HL-60/S4 (cell line): ENCODE measurements around the gene WNT10A.

ENCODE experiments used
- in situ Hi-C: fragments of 300-500 bp; cut with MboI; formaldehyde crosslinking; loops from 2 replicates; pipeline ENCODE4 v1.14.3; 2022; ENCODE audit warnings: low sequenced_read_pairs

The WNT10A gene

GRCh38 chr2:218892693-218893348, 12.2 kb downstream of the WNT10A start:
- in situ Hi-C loops = no loop called here

GRCh38 chr2:218893349-218894150, 12.9 kb downstream of the WNT10A start:
- in situ Hi-C loops = no loop called here

- in situ Hi-C loops = no loop called here
Observed at GRCh38 chr2:218894151-218894879, 13.7 kb downstream of the WNT10A start.

GRCh38 chr2:218894880-218895157, 14.2 kb downstream of the WNT10A start:
- in situ Hi-C loops = no loop called here

GRCh38 chr2:218895326-218895725, 14.7 kb downstream of the WNT10A start:
- in situ Hi-C loops = no loop called here

- in situ Hi-C loops = no loop called here
Observed at GRCh38 chr2:218895759-218896500, 15.3 kb downstream of the WNT10A start.

- in situ Hi-C loops = no loop called here
Observed at GRCh38 chr2:218896501-218897393, 16.1 kb downstream of the WNT10A start.

- in situ Hi-C loops = no loop called here
Observed at GRCh38 chr2:218897394-218898108, 16.9 kb downstream of the WNT10A start.

GRCh38 chr2:218898109-218898878, 17.6 kb downstream of the WNT10A start:
- in situ Hi-C loops = no loop called here

GRCh38 chr2:218899147-218899546, 18.5 kb downstream of the WNT10A start:
- in situ Hi-C loops = no loop called here

- in situ Hi-C loops = no loop called here
Observed at GRCh38 chr2:218902427-218902826, 21.8 kb downstream of the WNT10A start.

- in situ Hi-C loops = no loop called here
Observed at GRCh38 chr2:218904176-218904575, 23.5 kb downstream of the WNT10A start.

- in situ Hi-C loops = no loop called here
Observed at GRCh38 chr2:218908721-218909619, 28.3 kb downstream of the WNT10A start.

- in situ Hi-C loops = no loop called here
Observed at GRCh38 chr2:218910741-218911140, 30.1 kb downstream of the WNT10A start.

GRCh38 chr2:218920504-218920903, 39.9 kb downstream of the WNT10A start:
- in situ Hi-C loops = no loop called here

- in situ Hi-C loops = no loop called here
Observed at GRCh38 chr2:218924757-218925156, 44.1 kb downstream of the WNT10A start.

- in situ Hi-C loops = no loop called here
Observed at GRCh38 chr2:218925434-218925833, 44.8 kb downstream of the WNT10A start.

GRCh38 chr2:218927422-218927821, 46.8 kb downstream of the WNT10A start:
- in situ Hi-C loops = no loop called here
